Fibroblast of pulmonary artery (primary cell): ENCODE data around the gene PCDH18.

Experiments used
- DNase-seq: peaks from one replicate; pipeline ENCODE4 v3.0.0-alpha.2; 2010; ENCODE audit warnings: low read depth
- H3K4me3 ChIP-seq: replicated peaks from 2 replicates; pipeline ENCODE4 v1.5.1; 2011; ENCODE audit warnings: low read depth, mild to moderate bottlenecking, control low read depth, low read length, moderate library complexity
- CTCF ChIP-seq: IDR thresholded peaks from 2 replicates; pipeline ENCODE4 v1.5.1; 2011; ENCODE audit warnings: mild to moderate bottlenecking, control low read depth, low read length, inconsistent platforms; ENCODE audit errors: missing control alignments

The PCDH18 gene

GRCh38 chr4:137530176-137530575 lies 2.1 kb downstream of the PCDH18 start:
- DNase-seq: peak; percentile 55
- no peak for TF ChIP-seq CTCF
- H3K4me3 ChIP-seq: peak overlapping the region; percentile 62

- peak overlapping the region; percentile 62 for H3K4me3 ChIP-seq
- DNase-seq: no peak
- no peak for TF ChIP-seq CTCF
These were observed 2.9 kb downstream of the PCDH18 start for GRCh38 chr4:137529432-137529831.

GRCh38 chr4:137528673-137529072 lies 3.6 kb downstream of the PCDH18 start:
- no peak for TF ChIP-seq CTCF
- no peak for DNase-seq
- H3K4me3 ChIP-seq: peak overlapping the region; percentile 62

GRCh38 chr4:137526681-137527080 lies 5.6 kb downstream of the PCDH18 start:
- TF ChIP-seq CTCF: no peak
- DNase-seq: no peak
- no peak overlapping the region for H3K4me3 ChIP-seq

DNA sequence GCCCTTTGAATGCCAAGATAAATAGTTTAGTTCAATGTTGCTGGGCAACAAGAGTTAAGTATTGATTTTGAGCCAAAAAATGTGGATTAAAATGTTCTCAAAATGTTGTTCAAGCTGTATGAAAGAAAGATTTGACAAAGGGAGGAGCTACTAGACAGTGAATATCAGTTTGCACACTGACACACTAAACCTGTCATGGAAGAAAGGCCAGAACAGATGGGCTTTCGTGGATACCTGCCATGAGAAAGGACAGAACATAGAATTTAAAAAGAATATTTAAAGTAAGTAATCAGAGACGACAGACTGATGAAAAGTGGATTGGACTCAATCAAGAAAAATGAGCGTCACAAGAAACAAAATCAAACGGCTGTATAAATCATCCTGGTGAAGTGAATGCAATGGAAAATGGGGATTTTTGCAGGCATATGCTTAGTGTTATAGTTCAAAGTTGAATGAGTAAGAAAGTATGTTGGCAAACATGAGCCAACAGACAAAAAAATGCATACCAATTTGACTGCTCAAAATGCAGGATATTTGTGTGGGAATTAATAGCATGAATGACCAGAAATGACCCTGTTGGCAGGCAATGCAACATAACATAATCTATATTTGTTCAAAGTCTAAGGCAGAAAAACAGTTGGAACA lies 7.4 kb downstream of the PCDH18 start:
- DNase-seq: peak; percentile 44
- TF ChIP-seq CTCF: no peak
- H3K4me3 ChIP-seq: no peak overlapping the region

GRCh38 chr4:137523329-137523728 lies 9.0 kb downstream of the PCDH18 start:
- DNase-seq: no peak
- H3K4me3 ChIP-seq: no peak overlapping the region
- TF ChIP-seq CTCF: no peak

DNA sequence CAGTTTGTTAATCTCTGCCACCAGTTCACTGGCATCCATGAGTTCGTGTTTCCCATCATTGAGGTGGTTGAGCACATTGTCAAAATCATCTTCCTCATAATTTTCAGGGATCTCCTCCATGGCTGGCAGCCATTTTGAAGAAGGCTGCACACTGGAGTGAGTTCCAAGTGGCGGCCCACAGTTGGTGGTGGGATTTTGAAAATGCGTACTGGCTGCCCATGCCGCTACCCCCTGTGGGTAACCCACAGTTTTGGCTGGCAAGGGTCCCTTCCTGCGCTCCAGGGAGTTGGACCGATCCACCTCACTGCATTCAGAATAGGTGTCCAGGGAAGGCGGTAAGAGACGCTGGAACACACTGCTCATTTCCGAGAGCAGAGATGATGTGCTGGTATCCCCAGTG lies 11.2 kb downstream of the PCDH18 start:
- TF ChIP-seq CTCF: no peak
- DNase-seq: no peak
- no peak overlapping the region for H3K4me3 ChIP-seq
